HG03280 (cell line): ENCODE data around the gene ANP32D.
"Not testable (repeated sequence)": the region's sequence is repeated elsewhere in the genome, so short reads cannot be mapped to it uniquely, and the experiment has no call there.

Source experiments
- ATAC-seq: cut with Tn5 transposase; IDR thresholded peaks from one replicate; pipeline ENCODE4 v1.9.1; 2021; ENCODE audit warnings: mild to moderate bottlenecking, moderate library complexity; ENCODE audit not compliant: unreplicated experiment

ANP32D gene

DNA sequence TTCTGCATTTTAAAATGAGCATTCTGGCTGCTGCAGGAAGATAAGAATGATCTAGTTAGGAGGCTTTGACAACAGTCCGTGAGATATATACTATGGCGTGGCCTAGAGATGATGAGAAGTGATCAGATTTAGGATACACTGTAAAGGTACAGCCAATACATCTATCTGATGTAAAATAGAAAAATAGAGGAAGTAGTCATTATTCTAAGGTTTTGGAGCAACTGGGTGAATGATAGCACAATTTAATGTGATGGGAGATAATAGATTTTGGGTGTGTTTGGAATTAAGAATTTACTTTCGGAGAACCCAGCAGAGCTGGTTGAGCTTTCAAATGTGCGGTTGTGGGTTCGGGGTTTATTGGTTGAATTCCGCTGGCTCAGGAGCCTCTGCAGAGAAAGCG is at the start of gene ANP32D:
ANP32D (plus strand) TSS at position 301 of the 400 bp plus-strand sequence. CDS start 106 bp downstream, outside the sequence.
- no peak for ATAC-seq

DNA sequence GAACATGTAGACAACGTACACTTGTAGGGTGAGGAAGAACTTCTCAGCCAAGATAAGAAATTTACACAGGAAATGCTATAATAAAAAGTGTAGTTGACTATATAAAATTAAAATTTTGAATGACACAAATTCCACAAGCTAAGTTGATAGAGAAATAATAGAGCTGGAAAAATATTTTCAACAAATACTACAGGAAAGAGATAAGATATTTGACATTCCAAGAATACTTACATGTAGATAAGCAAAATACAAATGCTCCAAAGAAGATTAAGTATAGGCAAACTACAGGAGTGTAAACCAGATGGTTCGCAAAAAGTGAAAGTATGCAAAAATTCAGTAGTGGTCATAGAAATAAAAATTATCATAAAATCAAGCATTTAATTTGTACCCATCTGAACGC is 49.2 kb upstream of the ANP32D start:
- no peak for ATAC-seq

DNA sequence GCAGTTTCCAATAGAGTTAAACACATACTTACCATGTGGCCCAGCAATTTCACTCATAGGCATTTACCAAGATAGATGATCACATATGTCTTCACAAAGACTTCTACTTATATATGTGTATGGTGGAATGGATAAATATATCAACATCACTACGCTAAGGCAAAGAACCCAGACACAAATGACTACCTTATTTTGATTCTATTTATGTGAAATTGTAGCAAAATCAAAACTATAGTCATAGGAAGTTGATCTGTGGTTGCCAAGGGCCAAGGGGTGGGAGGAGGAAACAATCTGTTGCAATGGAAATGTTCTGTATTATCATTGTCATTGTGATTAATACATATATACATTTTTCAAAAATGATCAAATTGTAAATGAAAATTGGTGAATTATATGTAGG is 47.7 kb upstream of the ANP32D start:
- no peak for ATAC-seq

DNA sequence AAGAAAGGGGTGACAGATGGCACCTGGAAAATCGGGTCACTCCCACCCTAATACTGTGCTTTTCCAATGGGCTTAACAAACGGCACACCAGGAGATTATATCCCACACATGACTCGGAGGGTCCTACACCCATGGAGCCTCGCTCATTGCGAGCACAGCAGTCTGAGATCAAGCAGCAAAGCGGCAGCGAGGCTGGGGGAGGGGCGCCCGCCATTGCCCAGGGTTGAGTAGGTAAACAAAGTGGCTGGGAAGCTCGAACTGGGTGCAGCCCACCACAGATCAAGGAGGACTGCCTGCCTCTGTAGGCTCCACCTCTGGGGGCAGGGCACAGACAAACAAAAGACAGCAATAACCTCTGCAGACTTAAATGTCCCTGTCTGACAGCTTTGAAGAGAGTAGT is 38.3 kb upstream of the ANP32D start:
- not testable (repeated sequence) for ATAC-seq

DNA sequence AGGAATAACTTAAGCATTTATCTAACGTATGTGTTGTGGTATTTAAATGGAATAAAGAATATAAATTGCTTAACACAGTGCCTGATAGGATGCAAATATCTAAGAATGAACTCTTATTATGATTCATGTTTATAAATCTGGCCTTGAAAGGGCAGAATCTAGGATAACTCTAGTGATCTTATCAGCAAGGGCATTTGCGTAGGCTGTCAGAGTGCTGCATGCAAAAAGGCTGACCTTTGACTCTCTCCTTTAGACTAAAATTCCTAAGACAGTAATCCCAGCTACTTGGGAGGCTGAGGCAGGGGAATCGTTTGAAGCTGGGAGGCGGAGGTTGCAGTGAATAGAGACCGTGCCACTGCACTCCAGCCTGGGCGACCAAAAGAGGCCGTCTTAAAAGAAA is 31.3 kb upstream of the ANP32D start:
- no peak for ATAC-seq

DNA sequence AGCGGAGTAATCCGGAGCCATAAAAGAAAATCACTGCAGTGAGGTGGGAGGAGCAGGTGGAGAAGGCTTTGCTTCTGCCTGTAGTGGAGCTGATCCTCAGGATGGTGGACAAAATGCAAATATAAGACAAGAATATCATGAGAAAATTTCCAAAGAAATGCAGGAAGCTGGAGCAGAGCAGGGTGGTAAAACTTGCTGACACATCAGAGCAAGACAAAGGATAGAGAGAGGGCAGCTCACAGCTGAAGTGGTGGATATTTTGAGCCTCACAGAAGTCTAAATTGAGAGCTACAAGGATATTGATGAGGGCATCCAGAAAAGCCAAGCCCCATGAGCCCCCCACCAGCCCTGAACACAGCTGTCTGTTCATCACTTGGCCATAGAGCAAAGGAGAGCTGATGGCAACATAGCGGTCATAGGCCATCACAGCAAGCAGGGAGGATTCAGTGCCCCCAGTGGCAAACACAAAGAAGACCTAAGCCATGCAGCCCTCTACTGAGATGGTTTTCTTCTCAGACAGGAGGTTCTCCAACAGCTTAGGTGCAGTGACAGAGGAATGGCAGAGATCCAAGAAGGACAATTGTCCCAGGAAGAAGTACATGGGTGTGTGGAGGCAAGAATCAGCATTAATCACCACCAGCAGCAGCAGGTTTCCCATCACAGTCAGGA is 30.0 kb upstream of the ANP32D start:
- ATAC-seq = no peak

- no peak for ATAC-seq
These were observed 26.8 kb upstream of the ANP32D start for GRCh38 chr12:48445538-48445937.

- no peak for ATAC-seq
These were observed 26.1 kb upstream of the ANP32D start for GRCh38 chr12:48446161-48446776.

DNA sequence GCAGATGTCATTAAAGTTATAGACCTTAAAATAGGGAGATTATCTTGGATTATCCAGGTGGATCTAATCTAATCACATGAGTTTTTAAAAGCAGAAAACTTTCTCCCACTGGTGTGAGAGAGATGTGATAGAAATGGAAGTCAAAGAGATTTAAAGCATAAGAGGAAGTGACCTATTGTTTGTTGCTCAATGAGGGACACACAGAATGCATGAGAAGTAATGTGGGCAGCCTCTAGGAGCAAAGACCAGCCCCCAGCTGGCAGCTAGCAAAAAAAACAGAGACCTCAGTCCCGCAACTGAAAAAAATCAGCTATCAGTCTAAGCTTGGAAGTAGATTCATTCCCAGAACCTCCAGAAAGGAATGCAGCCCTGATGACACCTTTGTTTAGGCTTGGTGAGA is 24.6 kb upstream of the ANP32D start:
- ATAC-seq = no peak

DNA sequence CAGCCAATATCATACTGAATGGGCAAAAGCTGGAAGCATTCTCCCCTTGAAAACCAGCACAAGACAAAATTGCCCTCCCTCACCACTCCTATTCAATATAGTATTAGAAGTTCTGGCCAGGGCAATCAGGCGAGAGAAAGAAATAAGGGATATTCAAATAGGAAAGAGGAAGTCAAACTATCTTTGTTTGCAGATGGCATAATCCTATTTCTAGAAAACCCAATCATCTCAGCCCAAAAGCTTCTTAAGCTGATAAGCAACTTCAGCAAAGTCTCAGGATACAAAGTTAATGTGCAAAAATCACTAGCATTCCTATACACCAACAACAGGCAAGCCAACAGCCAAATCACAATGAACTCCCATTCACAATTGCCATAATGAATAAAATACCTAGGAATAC is 21.0 kb upstream of the ANP32D start:
- no peak for ATAC-seq

GRCh38 chr12:48452961-48453360 is 19.4 kb upstream of the ANP32D start:
- not testable (repeated sequence) for ATAC-seq

- ATAC-seq = no peak
These were observed 17.7 kb upstream of the ANP32D start for GRCh38 chr12:48454667-48455066.

GRCh38 chr12:48455116-48455515 is 17.2 kb upstream of the ANP32D start:
- no peak for ATAC-seq

DNA sequence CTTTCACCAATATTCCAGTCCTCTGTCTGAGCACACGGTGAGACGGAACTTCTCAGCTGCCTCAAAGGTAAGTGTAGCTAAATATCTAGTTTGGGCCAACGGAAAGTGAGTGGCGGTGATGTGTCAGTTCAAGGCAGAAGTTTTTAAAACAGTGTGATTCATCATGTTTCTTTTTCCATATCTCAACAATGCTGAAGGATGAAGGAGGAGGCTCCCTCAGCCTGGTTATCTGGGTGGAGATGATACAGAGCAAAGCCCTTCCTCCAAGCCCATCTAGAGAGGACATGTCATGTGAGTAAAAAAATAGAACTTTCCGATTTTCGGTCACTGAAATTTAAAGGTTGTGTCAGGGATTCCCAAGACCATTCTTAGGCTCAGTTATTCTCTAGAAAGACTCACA is 13.1 kb upstream of the ANP32D start:
- ATAC-seq = no peak

GRCh38 chr12:48469027-48469426 is 3.3 kb upstream of the ANP32D start:
- ATAC-seq = not testable (repeated sequence)

DNA sequence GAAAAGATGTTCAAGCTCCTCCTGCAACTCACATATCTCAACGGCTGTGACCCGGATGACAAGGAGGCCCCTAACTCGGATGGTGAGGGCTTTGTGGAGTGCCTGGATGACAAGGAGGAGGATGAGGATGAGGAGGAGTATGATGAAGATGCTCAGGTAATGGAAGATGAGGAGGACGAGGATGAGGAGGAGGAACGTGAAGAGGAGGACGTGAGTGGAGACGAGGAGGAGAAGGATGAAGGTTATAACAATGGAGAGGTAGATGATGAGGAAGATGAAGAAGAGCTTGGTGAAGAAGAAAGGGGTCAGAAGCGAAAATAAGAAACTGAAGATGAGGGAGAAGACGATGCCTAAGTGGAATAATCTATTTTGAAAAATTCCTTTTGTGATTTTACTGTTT is 702 bp downstream of the ANP32D start:
- ATAC-seq = no peak

DNA sequence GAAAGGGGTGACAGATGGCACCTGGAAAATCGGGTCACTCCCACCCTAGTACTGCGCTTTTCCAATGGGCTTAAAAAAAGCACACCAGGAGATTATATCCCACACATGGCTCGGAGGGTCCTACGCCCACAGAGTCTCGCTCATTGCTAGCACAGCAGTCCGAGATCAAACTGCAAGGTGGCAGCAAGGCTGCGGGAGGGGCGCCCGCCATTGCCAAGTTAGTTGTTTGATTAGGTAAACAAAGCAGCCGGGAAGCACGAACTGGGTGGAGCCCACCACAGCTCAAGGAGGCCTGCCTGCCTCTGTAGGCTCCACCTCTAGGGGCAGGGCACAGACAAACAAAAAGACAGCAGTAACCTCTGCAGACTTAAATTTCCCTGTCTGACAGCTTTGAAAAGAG is 2.1 kb downstream of the ANP32D start:
- not testable (repeated sequence) for ATAC-seq

- ATAC-seq = no peak
These were observed 9.8 kb downstream of the ANP32D start, which contains the start of gene C12orf54 for GRCh38 chr12:48482198-48482597. C12orf54 (plus strand) TSS chr12:48482498; CDS start chr12:48483297, 799 bp downstream.

DNA sequence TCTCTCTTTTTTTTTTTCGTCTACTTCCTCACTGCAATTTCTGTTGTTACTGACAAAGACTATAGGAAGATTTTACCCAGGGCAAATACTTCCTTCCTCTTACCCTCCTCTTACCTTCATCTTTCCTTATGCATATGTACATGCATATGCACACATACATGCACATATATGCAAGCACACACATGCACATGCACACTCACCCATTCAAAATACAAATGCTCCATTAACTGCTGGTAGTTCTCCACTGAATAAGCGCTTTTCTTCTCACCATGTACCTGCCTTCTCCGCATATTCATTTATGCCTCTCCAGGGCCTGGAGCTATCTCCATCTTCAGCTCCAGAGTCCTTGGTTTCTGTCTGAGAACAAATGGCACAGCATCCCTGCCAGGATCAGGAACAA is 10.6 kb downstream of the ANP32D start:
- ATAC-seq = no peak

- ATAC-seq = no peak
These were observed 13.9 kb downstream of the ANP32D start for GRCh38 chr12:48486261-48486660.

GRCh38 chr12:48486679-48487078 is 14.3 kb downstream of the ANP32D start:
- no peak for ATAC-seq

DNA sequence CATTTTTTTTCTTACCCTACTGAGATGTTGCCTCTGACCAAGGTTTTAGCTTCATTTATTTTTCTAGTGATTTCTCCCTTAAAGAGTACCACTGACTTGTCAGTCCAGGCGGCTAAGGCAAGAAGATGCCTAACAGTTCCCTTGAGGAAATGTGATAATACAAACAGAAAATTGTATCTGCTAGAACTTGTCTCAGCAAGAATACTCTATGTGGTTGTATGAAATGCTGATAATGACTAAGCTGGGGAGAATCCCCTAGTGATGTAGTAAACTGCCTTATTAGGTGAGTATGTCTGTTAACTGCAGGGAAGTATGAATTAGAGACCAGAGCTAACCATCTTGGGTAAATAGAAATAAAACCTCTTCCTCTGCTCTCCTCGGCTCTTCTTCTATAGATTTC is 16.7 kb downstream of the ANP32D start:
- ATAC-seq = peak; percentile 92

- not testable (repeated sequence) for ATAC-seq
These were observed 17.1 kb downstream of the ANP32D start for GRCh38 chr12:48489456-48489855.
